ENCODE measurements around the gene GNS. TPM values are rescaled to one million over a fixed set of nuclear protein-coding genes. Genes with fewer than 3 reads are reported as not detected.

Gene GNS
- total RNA-seq, 1 experiment from 2014 or later: 26.0 TPM

GRCh38 chr12:64682572-64683277 is 76.5 kb downstream of the GNS start:
- no peaks in the 10 kb centered on the region for H3K9me3 ChIP-seq (ENCODE audit: control insufficient read depth, low read depth, low read length)
- H3K4ac ChIP-seq (ENCODE audit: low read depth, low read length): no peak overlapping the region
- H2BK12ac ChIP-seq (ENCODE audit: insufficient read length, low read depth, low read length): no peak overlapping the region
- 0 out of 5 replicates have a peak overlapping the region, but pooled peaks of 1 of the 2 experiments have one; percentile 25 for H3K4me3 Mint-ChIP-seq
- no peak overlapping the region for H2BK5ac ChIP-seq (ENCODE audit: insufficient read length, low read length)
- DNase-seq: no peak
- H3K4me2 ChIP-seq (ENCODE audit: insufficient read depth, insufficient read length, low read length): no peak overlapping the region
- no peak overlapping the region for H3T11ph ChIP-seq (ENCODE audit: low read length)
- H2AK5ac ChIP-seq (ENCODE audit: insufficient read length, low read length): no peak overlapping the region
- no peak overlapping the region for H3K14ac ChIP-seq (ENCODE audit: insufficient read depth, low read length)
- no peak overlapping the region for H3K18ac ChIP-seq (ENCODE audit: insufficient read length, low read depth, low read length)
- no CpG with 5 or more reads among the region's 6 CpGs for WGBS (ENCODE audit: extremely low coverage, insufficient read length, low lambda C conversion rate)
- H3K79me1 ChIP-seq (ENCODE audit: insufficient read depth, low read depth, low read length, poor library complexity, severe bottlenecking): no peaks in the 10 kb centered on the region
- H2BK15ac ChIP-seq (ENCODE audit: low read depth, low read length): no peak overlapping the region
- no peak overlapping the region for H3K9ac ChIP-seq (ENCODE audit: extremely low read depth, insufficient read length, low read length)
- peak overlapping the region; percentile 44 to 98 (median 96) for H3K27ac Mint-ChIP-seq
- H3K27me3 ChIP-seq (ENCODE audit: insufficient read depth, low read length): no peaks in the 10 kb centered on the region
- no peak overlapping the region for H4K91ac ChIP-seq (ENCODE audit: insufficient read length, low read depth, low read length)
- peaks cover 2% of the 10 kb centered on the region; the same call in 1 of the 2 replicates for H3K79me2 ChIP-seq (ENCODE audit: insufficient read depth, low read length)
- no peak overlapping the region for H2BK20ac ChIP-seq (ENCODE audit: low read depth, low read length, poor library complexity, severe bottlenecking)
- H4K5ac ChIP-seq (ENCODE audit: insufficient read length, low read depth, low read length): no peak overlapping the region
- H2BK120ac ChIP-seq (ENCODE audit: low read depth, low read length, poor library complexity, severe bottlenecking): no peak overlapping the region
- no peak overlapping the region for H4K8ac ChIP-seq (replicated peaks; ENCODE audit: insufficient read length, low read depth, low read length)
- no peaks in the 10 kb centered on the region for H3K23me2 ChIP-seq (ENCODE audit: insufficient read length, low read depth, low read length, poor library complexity, severe bottlenecking)
- no peaks in the 10 kb centered on the region for H3K9me3 Mint-ChIP-seq
- no peaks in the 10 kb centered on the region for H3K27me3 Mint-ChIP-seq (ENCODE audit: low read depth)
- peaks cover 6 to 31% (median 28%) of the 10 kb centered on the region in 3 experiments; a peak in 6 of 7 replicates for H3K36me3 Mint-ChIP-seq (ENCODE audit: insufficient read depth in 1 of 3, low read depth in 3 of 3)
- no peak overlapping the region for H2AFZ ChIP-seq (ENCODE audit: low read length)
- no peaks in the 10 kb centered on the region for H4K20me1 ChIP-seq (ENCODE audit: control insufficient read depth, insufficient read depth, insufficient read length)
- no peak overlapping the region for H3K23ac ChIP-seq (ENCODE audit: insufficient read length, low read depth, low read length)
- H3K27ac ChIP-seq (ENCODE audit: insufficient read length, low read depth, low read length): no peak overlapping the region
- peaks cover 42 to 43% of the 10 kb centered on the region in 2 experiments for H3K4me1 Mint-ChIP-seq
- H3K4me1 ChIP-seq (ENCODE audit: insufficient read depth, low read length): peaks cover 10% of the 10 kb centered on the region; the same call in 1 of the 2 replicates
- H3K56ac ChIP-seq (ENCODE audit: insufficient read length, low read depth, low read length): no peak overlapping the region
- no peak for TF ChIP-seq CTCF (conservative IDR thresholded peaks at IDR 0.05)
